Measurements from ENCODE around the gene TCTN1.
A peak's percentile ranks its signal among the peaks of the same experiment; 100 is the strongest.
"Not testable (repeated sequence)": the region's sequence is repeated elsewhere in the genome, so short reads cannot be mapped to it uniquely, and the experiment has no call there.

Gene TCTN1

DNA sequence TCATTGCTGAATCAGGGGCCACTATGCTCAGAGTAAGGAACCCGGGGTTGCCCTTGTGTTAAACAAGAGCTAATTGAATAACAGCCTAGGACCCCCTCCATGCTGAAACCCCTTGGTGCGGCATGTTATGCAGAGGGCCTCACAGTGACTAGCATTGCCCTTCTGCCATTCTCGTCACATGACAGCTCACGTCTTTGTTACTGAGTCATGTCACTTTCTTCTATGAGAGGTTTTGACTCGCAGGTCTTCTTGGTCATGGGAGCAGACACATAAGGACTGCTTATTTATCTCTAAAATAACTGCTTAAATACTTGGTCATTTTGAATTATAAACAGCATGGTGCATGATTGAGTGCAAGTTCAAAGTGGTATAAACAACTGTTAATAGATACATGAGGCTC lies 24.9 kb downstream of the TCTN1 start:
- no peak for DNase-seq (ENCODE audit: low spot score)

DNA sequence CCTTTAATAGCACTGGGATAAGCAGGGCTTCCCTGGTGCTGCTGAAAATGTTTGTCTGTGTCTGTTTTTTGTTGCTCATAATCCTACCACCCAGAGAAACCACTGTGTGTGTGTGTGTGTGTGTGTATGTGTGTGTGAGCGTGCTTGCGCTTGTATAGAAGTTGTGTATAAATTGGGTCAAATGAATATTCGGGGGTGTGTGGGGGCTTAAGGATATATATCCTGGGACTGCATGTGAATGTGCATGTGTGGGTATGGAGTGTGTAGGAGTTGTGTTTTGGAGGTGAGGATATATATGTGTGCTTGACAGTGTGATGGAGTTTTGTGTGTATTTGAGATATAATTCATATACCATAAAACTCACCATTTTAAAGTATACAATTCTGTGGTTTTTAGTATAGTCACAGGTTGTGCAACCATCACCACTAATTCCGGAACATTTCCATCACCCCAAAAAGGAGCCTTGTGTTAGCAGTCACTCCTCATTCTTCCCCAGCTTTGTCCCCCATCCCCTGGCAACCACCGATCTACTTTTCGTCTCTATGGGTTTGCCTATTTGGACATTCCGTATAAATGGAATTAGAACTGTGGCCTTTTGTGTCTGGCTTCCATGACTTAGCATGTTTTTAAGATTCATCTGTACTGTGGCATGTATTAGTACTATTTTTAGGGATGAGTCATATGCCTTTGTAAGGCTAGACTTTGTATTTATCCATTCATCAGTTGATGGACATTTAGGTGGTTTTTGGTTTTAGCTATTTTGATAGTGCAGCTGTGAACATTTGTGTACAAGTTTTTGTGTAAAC lies 25.6 kb downstream of the TCTN1 start:
- DNase-seq (ENCODE audit: low spot score): peak; percentile 40

DNA sequence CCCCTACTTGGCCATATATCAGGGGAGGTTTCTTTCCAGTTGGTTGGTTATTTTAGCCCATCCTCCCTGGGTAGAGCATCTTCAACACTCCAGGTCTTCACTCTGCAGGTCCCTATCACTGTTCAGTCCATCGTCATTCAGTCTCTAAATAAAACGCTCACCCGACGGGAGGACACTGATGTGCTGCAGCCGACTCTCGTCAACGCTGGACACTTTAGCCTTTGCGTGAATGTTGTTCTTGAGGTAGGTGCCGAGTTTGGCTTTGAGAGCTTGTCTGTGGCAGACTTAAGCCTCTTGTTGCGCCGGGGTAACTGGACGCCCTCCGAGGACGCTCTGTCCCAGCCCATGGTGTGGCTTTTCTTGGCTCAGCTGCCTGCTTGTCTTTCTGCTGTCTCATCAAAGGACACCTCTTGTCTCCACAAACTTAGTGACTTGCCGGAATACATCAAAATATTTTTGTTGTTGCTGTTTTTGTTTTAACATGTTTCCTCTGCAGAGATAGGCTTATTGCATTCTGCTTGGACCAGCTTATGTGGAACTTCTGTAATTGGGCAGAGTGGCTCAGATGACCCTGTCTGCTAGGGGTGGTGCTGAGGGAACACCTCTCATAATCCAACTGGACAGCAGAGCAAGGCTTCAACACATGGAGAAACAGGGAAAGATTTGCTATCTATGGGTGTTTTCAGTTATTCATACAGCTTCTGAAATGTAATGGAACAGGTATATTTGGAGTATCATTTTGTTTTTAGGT lies 26.5 kb downstream of the TCTN1 start:
- DNase-seq (ENCODE audit: low spot score): no peak

DNA sequence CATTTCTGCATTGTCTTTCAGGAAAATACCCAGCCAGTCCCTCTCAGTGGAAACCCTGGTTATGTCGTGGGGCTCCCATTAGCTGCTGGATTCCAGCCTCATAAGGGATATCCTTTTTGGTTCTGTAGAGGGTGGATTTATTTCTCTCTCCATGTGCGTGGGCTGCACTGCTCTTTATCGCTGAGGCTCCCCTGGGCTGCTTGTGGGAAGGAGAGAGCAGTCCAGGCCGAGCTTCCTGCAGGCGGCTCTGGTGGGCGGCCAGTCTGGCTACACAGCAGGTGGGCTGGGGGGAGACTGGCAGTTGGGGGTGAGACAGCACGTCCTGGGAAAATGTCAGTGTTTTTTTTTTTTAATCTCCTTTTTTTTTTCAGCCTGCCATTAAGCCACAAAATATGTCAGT lies 27.6 kb downstream of the TCTN1 start:
- no peak for DNase-seq (ENCODE audit: low spot score)

DNA sequence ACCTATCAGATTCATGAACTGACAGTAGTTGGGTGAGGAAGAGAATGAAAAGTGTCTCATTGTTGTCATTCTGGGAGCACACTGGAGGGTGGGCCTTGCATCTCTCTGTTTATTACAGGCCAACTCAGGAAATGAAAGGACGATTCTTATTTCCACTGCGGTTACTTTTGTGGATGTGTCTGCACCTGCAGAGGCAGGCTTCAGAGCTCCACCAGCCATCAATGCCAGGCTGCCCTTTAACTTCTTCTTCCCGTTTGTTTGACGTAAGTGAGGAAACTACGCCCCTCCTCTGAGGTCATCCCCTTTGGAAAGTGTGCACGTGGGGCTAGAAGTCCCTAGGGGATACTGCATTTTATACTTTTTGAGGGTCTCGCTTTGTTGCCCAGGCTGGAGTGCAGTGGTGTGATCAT lies 33.7 kb downstream of the TCTN1 start:
- DNase-seq (ENCODE audit: low spot score): no peak

DNA sequence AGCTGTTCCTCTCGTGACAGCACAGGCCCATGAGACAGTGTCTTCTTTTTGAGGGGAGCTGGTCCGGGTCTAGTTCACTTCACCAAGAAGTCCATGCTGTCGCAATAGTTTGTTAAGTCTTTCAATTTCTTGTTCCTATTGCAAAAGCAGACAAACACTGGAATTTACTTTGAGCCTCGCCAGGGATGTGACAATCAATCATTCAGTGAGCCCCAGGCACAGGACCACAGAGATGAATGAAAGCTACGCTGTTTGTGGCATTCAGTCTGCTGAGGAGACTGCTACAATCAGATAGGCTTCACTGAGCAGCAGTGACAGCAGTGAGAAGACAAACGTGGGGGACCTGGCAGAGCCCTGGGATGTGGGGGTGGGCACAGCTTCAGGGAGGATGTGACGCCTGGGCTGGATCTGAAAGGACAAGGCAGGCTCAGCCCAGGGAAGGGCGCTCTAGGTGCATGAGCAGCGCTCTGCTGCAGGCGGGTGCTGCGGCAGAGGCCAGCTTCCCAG lies 35.5 kb downstream of the TCTN1 start:
- DNase-seq (ENCODE audit: low spot score): no peak

DNA sequence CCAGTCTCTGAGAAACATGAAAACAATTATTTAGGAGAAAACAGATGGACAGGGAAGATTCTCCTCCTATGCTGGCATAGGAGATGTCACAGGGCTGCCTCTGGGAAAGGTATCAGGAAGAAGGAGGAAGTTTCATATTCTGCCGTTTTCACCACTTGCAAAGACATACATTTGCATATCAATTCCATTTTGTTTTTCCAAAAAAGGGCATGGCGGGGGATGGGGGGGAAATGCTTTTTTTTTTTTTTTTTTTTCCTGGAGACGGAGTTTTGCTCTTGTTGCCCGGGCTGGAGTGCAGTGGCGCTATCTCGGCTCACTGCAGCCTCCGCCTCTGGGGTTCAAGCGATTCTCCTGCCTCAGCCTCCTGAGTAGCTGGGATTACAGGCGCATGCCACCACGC lies 40.3 kb downstream of the TCTN1 start:
- not testable (repeated sequence) for DNase-seq (ENCODE audit: low spot score)

DNA sequence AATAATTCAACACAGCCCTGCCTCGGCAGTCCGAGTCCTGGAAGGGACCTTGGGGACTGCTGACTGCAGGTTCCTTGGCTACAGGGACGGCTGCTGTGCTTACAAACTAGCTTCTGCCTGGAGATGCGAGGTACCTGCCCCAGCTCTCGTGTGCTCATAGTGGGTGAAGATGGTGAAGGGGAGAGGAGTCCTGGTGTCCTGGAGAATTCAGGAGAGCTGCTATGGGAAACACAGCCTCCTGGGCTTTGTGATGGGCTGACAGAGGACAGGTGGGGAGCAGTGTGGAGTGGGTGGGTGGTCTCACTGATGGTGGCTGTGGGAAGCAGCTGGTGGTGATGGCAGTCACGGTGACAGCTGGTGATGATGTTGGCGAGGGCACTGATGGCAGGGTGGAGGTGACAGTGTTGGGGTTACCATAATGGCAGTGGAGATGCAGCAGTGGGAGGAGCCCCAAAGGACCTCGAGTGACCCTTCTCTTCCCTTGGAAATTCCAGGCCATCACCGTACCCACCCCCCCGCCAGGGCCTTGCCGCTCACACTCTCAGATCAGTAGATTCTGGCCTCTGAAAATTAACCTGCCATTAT lies 42.2 kb downstream of the TCTN1 start:
- DNase-seq (ENCODE audit: low spot score): no peak

DNA sequence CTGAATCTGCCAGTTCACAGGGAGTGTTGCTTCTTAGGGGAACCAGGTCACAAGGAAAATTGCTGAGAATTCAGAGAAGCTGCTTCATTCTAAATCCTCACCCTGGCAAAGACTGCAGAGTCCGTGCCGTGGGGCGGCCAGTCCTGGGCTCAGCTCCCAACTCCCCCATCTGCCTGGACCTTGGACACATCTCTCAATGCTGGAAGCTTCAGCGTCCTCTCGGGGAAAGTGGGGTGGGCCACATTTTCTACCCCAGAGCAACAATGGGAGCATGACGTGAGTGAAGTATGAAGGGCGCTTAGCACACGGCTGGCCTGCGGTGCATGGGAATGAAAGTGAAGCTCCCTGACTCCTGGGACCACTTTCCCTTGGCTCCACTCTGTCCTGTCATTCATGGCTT lies 43.8 kb downstream of the TCTN1 start:
- DNase-seq (ENCODE audit: low spot score): no peak

DNA sequence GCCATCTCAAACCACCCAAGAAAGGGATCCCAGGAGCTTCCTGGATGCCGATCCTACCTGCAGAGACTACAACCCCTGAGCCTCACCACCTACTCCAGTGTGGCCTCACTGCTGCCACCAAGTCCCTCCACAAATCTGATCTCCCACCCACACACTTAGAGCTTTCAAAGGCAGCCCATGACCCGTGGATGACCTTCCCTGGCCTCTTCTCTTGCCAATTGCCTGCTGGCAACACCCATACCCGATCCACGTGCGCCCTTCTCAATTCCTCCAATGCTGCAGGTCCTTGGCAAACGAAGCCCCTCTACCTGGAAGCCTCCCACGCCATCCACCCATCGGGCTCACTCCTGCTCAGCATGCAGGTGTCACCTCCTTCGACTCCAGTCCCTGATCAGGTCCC lies 44.3 kb downstream of the TCTN1 start:
- DNase-seq (ENCODE audit: low spot score): no peak

DNA sequence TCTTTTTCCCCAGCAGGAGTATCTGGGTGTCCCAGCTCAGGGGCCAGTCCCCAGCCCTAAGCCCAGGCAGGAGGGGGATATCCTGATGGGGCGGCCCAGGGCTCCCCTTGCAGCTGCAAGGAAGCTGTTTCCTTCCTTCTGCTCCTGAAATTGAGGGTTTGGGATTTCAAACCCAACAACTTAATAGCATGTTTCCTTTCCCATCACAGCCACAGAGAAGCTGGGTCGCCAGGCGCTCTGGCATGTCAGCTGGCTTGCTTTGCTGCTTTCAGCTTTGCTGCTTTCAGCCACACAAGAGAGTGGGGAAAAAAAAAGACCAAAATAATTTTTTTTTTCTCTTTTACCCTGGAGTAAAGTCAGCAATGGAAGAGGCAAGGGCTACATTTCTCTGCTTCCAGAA lies 44.9 kb downstream of the TCTN1 start:
- DNase-seq (ENCODE audit: low spot score): no peak

DNA sequence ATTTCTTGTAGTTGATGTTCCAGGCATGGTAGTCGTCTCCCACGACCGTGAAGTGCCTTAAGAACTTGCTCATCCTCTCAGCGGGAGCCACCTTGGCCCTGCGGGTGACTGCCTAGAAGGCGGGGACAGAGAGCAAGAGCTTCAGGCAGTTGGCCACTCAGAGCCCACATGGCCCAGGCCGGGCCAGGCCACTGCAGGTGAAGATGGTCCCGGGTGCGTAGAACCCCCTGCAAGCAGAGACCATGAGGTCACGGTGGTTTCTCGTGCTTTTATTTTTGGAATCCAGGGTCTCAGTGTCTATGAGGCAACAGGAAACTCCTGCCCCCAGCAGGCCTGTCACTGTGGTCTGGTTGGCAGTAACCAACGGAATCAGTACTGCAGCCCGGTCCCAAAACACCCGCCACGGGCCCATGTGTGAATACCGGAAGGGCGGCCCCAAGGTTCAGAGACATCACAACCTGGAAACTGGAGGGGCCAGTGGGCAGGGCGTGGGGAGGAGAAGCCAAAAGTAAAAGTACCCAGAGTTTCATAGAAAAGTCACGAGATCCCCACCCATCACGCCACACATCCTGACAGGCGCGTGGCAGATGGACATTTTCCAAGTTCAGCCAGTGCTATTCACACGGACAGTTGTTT lies 47.5 kb downstream of the TCTN1 start:
- no peak for DNase-seq (ENCODE audit: low spot score)

DNA sequence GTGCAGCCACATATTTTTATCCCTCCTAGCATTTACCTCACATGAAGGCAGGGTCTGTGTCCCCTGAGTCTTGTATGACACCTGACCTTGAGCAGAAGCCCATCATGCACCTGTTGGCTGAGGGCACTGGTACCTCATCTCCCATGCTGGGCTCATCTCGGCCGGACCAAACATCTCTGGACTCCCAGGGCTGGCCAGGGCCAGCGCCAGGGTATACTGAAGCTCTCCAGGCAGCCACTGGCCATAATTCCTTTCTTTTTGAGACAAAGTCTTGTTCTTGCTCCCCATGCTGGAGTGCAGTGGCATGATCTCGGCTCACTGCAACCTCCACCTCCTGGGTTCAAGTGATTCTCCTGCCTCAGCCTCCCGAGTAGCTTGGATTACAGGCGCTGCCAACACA lies 53.0 kb downstream of the TCTN1 start:
- no peak for DNase-seq (ENCODE audit: low spot score)

DNA sequence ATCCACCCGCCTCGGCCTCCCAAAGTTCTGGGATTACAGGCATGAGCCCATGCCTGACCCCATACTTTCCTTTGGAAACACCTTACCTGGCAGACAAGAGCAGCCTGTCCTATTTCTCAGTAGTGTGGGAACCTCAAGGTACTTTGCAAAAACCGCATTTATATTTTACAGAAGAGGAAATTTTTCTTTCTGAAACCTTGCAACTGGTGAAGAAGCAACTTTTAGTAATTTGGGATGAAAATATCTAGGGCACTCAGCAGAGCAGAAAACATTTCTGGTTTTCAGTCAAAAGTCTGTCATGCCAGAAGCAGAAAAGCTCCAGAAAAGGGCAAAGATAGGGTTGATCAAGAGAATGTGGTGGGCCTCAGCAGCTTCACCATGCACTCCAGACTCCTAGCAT lies 53.7 kb downstream of the TCTN1 start:
- DNase-seq (ENCODE audit: low spot score): no peak

DNA sequence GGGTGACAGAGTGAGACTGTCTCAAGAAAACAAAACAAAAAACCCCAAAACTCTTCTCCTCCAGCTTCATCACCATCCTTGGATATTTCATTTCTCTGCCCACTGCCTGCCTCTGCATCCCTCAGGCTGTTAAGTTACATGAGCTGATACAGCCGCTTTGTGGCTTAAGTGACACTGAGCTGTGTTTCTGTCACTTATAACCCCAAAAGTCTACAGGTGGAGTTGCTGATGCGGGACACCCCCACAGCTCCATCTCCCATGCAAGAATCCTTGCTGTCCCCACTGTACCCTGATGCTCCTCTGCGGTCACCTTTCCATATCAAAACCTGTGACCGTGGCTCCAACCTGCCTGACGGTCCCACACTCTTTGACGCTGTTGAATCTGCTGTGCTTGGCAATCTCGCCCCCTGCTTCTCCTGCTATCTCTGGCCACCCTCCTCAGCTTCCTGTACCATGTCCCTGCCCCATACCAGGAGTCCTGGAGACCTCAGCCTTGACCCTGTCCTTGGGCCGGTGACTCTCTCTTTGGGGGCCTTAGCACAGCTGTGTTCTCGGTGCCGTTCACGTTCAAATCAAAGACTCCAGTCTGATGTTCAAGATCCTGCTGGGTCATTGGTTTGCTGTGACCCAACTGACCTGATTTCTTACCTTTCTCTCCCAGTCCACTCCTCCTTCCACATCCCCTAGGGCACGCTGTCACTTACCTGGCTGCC lies 54.7 kb downstream of the TCTN1 start:
- DNase-seq (ENCODE audit: low spot score): no peak

DNA sequence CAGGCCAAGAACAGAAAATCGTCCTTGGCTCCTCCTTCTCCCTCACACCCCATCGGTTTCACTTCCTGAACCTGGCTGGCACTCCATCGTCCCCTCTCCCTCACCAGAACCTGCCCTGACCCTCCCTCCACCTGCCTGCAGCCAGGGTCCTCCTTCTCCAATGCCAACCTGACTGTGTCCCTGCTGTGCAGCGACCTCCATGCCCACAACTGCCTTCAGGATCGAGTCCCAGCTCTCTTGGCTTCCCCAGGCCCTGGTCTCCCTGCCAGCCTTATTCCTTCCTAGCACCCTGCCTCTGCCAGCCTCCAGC lies 55.2 kb downstream of the TCTN1 start:
- no peak for DNase-seq (ENCODE audit: low spot score)

DNA sequence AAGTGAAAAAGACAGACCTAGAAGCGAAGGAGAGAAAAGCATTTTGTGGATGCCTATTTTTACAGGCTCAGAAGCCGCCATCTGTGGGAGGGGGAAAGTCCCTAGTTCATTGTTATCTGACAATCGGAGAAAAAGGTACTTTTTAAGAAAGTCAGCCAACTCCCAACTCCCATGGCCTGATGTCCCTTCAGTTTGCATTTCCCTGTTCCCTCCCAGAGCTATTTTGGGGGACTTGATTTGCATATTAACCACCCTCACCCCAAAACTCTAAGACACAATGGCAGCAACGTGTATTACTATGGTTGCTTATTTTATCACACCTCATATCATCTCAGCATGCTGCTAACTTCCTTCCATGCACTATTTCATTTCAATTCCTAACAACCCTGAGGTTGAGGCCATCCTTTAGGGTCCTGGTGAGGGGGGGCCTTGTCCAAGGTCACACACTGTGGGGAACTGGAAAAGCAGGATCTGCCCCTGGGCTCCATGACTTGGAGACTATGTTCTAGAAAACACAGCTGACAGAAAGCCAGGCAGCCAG lies 56.3 kb downstream of the TCTN1 start:
- no peak for DNase-seq (ENCODE audit: low spot score)

DNA sequence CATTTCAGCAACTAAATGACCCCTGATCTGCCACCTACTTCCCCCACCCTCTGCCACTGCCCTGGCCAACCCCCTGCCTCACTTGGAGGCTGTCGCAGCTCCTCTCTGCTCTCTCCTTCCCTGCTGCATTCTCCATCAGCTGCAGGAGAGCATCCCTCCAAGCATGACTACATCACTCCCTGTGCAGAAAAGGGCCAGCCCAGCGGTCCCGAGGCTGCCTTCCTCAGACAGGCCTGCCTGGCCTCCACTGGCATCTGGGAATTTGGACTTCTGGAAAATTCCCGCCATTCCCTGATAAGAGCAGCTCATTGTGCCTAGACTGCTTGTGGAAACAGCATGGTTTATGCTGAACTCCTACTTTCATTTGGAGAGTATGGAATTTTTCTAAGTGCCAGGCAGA lies 62.2 kb downstream of the TCTN1 start:
- DNase-seq (ENCODE audit: low spot score): no peak

DNA sequence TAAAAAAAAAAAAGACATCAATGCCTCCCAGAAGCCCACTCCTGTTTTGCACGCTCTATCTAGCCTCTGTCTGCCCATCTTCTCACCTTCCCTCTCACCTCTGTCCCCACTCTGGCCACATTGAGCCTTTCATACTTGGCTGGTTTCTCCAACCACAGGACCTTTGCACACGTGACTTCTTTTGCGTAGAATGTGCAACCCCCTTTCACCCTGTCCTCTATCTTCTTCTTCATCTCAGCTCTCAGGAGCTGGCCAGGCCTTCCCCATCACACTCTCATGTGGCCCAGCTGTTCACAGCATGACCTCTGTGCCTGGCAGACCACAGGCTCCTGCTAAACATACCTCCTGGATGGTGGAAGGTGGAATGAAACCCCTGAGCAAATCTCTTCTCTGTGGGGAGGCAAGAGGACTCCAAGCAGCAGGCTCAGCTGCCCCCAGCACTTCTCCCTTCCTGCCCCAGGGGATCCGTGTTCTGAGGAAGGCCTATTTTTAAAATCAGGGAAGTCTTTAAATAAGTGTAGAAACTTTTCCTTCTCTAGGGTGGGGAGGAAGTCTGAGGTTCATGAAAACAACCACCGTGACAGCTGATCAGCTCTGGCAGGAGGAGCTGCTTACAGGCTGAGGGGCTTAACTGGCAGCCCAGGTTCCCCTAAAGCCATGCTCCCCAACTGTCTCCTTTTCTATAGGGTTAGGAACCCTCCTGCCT lies 63.4 kb downstream of the TCTN1 start:
- DNase-seq (ENCODE audit: low spot score): no peak

DNA sequence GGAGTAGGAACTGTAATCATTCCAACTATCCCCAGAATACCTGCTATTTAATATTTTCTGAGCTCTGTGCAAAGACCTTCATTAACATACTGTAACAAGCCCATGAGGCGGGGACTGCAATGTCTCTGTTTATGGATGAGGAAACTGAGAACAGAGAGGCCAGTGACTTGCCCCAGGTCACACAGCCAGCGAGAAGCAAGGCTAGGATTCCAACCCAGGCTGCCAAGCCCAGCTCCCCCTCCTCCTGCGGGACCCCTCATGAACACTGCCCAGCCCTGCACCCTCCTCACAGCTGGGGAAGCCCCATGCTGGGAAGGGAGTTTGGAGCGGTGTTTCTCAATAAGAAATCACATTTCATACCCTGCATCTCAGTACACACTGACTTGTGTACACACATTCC lies 64.1 kb downstream of the TCTN1 start:
- DNase-seq (ENCODE audit: low spot score): no peak

DNA sequence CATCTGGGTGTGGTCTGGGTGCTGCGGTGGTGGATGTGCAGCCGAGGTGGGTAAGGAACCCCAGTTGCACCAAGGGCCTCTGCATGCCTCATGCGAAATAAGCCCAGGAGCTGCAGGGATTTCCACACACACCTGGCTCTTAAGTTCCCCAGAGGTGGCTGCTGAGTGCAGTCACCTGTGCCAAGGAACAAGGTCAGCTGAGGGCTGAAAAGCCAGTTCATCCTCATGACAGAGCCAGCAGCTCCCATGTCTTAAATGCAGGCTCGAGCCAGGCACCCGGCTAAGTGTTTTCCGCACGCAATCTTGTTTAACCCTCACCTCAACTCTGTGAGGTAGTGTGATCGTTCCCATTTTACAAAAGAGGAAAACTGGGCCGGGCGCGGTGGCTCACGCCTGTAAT lies 65.3 kb downstream of the TCTN1 start:
- no peak for DNase-seq (ENCODE audit: low spot score)
